HG03095 (cell line): ENCODE data around the gene DRC1.
"Not testable (repeated sequence)": the region's sequence is repeated elsewhere in the genome, so short reads cannot be mapped to it uniquely, and the experiment has no call there.

Experiments
- ATAC-seq: cut with Tn5 transposase; IDR thresholded peaks from one replicate; pipeline ENCODE4 v1.9.1; 2021; ENCODE audit warnings: moderate library complexity; ENCODE audit not compliant: unreplicated experiment

The DRC1 gene

DNA sequence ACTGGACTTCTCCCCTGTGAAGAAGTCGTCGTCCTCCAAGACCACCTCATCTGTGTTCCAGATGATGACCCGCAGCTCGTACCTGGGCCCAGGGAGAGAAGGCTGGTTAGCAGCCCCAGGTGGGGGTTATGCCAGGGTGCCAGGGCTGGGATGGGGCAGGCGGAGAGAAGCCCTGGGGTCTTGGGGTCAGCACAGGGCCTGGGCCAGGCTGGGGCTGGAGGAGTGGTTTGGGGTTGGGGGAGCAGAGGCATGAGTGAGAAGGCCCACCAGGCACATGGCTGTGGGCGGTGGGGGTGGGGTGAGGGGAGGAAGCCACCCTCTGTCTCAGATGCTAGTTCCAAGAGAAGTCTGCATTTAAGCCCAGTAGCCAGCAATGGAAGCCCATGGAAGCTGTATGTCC lies 60.4 kb downstream of the DRC1 start:
- no peak for ATAC-seq

GRCh38 chr2:26462511-26463243 lies 61.0 kb downstream of the DRC1 start:
- no peak for ATAC-seq

GRCh38 chr2:26463244-26464192 lies 61.8 kb downstream of the DRC1 start:
- no peak for ATAC-seq

DNA sequence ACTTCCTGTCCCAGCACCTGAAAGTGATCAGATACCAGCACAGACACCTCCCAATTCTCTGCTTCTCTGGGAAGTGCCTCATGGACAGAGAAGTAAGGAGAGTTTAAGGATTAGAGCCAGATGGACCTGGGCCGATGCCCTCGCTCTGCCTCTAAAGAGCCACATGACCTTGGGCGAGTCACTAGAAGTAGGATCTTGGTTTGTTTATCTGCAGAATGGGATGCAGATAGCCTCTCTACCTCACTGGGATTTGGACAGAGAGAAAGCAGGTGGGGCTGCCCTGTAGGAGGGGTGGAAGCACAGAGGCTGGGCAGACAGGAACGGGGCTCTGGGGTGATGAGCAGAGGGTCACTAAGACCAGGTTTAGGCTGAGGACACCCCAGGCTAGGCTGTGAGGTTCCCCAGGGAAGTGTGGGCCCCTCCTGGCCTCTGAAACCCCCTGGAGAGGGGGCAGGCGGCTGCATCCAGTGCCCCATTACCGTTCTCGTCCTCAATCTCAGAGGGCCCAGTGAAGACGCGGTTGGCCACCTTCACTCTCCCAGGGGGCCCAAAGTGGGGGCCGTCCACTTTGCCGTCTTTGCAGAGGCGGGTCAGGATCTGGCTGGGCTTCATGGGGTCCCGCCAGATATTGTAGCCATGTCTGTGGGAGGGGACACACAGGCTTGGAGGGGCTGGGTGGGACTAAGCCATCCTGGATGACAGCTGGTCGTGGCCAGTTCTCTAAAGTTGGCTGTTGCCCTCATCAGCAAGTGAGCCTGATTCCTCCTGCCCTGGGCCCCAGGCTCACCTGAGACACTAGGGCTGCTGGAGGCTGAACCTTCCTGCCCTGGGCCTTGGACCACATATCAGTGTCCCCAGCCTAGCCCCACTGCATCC lies 62.9 kb downstream of the DRC1 start:
- no peak for ATAC-seq

DNA sequence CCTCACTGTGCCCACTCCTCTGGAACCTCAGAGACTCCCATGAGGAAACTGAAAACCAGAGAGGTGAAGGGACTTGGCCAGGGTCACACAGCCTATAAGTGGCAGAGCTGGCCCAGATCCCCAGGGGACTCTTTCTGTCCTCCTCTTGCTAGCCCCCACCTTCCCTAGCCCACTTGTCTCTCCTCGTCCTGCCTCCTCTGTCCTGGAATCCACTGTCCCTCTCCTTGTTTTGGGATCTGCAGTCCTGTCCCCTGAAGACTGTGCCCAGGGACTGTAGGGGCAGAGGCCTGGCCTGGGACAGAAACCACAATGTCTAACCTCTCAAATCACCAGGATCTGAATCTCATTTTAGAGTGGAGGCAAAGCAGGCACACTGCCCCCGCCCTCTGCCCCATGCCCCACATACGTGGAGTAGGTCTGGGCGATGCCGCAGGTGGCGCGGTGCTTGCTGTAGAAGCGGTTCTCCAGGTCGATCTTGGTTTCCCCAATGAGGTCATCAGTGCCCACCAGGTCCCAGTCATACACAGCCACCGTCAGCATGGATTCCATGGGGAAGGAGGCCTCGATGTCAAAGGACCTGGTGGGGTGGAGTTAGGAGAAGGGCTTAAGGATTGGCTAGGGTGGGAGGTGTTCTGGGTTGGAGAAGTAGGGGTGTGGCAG lies 63.7 kb downstream of the DRC1 start:
- ATAC-seq: no peak

DNA sequence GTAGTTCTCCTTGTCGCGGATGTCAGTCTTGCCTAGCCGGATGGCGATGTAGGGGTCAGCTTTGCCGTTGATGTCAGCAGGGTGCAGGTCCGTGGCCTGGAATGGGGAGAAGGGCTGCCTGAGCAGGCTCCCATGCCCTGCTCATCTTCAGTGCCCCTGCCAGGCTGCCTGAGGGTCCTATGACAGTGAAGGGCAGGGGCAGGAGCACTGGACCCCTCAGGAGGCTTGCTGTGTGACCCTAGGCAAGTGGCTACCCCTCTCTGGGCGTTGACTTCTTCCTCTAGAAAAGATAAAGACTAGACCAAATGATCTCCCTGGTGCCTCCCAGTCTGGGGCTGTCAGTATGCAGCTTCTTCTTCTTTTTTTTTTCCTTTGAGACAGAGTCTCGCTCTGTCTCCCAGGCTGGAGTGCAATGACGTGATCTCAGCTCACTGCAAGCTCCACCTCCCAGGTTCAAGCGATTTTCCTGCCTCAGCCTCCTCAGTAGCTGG lies 64.3 kb downstream of the DRC1 start:
- ATAC-seq: no peak

DNA sequence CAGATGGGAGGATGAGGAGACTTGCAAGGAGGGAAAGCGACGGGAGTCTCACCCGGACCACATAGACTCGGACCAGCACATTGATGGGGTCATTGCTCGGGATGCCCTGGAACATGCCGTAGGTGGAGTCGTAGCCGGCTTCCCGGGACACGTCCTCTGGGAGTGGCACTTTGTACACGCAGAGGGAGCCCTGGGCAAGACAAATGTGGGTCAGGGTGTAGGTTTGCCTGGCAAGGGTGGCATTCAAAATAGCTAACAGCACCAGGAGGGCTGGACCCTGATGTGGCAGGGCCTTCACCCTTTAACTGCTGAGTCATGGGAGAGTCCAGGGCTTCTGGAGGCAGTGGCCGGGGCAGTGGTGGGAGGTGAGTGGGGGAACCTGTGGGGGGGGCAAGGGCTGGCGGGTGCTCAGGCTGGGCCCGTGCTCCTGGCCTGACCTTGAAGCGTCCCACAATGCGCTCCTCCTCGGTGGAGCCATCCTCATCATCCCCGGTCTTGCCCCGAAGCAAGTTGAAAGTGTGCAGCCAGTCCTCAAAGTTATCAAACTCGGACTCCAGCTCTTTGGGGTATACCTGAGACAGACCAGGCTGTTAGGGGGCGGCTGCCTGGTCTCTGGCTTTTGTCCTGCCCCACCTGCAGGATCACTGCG lies 65.1 kb downstream of the DRC1 start:
- no peak for ATAC-seq

- ATAC-seq: not testable (repeated sequence)
Measured at GRCh38 chr2:26468544-26468943, 66.8 kb downstream of the DRC1 start.

- ATAC-seq: no peak
Measured at GRCh38 chr2:26469092-26469710, 67.5 kb downstream of the DRC1 start.

DNA sequence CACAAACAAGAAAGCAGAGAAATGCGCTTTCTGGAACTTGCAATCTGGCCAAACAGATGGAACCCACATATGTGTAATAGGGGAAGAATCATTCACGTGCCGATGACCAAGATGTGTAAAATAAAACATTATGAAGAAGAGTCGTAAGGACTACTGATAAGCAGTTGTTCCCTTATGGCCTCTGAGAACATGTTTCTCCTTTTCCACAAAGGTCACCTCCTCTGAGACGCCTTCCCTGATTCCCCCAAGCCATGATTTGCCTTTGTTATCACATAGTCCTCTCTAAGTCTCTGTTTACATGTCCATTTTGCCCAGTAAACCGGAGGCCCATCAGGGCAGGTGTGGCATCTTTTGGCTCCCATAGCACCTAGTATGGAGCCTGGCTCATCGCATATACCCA lies 68.2 kb downstream of the DRC1 start:
- ATAC-seq: no peak

- no peak for ATAC-seq
Measured at GRCh38 chr2:26470601-26471260, 69.0 kb downstream of the DRC1 start.

DNA sequence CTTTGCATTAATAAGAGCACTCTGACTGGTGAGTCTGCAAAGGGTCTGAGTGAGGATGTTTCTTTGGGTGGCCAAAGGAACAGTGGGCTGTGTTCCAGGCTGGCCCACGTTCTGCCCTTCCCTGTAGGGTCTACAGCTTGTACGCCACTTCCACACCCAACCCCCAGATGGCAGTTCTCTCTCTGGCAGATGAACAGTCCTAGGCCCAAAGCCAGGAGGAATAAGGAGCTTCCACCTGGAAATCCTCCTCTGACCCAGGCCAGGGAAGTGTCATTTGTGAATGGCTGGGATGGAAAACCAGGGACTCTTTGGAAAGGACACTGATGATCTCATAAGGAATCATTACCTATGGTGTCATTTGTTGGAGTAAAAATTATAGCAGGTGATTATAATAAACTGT lies 69.6 kb downstream of the DRC1 start:
- ATAC-seq: no peak

GRCh38 chr2:26471766-26472706 lies 70.3 kb downstream of the DRC1 start:
- ATAC-seq: no peak

DNA sequence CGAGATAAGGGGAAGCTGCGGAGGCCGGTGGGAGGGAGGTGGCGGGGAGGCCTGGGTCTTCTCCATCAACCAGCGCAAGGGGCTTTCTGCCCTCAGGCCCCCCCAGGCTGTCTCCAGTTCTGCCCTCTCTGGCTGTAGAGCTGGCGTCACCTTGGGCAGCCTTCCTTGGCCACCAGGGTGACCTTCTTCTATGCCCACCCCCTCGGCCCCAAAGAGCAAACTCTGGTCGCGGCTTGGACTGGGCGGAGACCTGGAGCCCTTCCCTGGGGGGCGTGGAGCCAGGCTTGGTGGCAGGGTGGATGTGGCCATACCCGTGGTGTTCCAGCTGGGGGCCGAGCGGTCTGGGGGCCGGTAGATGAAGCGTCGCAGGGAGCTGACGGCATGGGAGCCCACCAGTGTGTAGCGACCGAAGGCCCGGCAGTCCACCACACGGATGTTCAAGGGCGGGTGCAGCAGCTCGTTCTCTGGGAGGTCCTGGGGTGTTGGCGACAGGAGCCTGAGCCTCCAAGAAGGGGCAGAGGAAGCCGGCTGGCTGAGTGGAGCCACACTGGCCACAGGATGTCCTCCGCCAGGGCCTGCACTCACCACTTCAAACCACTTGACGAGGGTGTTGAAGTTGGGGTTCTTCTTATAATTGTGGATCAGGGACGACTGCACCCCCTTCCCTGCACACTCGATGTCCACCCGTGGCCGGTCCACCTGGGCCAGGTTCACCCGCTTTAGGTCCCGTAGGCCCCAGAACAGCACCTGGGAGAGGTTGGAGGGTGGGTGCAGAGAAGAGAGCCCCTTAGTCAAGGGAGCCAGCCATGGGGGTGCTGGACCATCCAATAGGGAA lies 71.3 kb downstream of the DRC1 start:
- ATAC-seq: no peak

DNA sequence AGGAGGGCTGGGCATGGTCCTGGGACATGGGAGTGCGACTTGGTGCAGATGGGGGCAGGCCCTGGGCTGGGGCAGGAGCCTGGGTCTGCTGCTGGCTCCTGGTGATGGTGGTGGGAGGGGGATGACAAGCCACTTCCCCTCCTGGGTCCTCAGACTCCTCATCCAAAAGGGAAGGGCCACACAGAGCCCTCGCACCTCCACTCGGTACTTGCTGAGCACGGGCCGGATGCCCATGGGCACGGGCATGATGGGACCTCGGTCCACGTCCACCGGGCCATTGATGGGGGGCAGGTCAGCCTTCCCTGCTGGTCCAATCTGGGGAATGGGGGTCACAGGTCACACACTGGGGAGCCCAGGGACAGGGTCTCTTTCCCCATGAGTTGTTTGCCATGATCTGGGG lies 72.1 kb downstream of the DRC1 start:
- no peak for ATAC-seq

DNA sequence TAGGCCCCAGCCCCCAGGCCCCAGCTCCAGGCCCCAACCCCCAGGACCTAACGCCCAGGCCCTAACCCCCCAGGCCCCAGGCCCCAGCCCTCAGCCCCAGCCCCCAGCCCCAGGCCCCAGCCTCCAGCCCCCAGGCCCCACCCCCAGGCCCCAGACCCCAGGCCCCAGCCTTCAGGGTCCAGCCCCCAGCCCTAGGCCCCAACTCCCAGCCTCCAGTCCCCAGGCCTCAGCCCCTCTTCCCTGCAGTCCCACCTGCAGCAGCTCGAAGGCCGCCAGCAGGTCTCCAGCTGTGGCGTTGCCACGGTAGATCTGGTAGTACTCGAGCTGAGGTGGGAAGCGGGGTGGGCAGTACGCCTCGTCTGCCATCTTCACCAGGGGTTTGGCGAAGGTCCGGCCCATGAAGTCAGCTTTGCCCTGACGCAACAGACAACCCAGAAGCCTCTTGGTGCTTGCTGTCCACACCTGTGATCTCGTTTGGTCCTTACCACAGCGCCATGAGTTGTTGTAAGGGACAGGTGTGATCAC lies 72.6 kb downstream of the DRC1 start:
- ATAC-seq: no peak

DNA sequence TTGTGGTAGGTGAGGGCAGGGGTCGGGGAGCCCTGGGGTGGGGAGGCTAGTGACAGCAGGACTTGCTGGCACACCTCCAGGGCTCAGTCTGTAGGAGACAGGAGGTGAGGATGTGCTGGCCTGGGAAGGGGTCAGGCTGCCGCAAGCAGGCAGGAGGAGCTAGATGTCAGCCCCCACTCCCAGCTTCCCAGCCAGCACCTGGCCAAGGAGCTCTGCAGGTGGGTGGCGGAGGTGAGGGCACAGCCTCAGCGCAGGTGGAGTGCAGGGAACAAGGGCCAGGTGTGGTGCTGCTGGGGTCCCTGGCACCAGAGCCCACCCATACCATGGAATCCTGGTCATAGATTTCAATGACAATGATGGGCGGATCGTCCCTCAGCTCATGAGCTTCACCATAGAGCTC lies 73.3 kb downstream of the DRC1 start:
- no peak for ATAC-seq
